HepG2 (cell line): ENCODE measurements around the gene KRI1. TPM values are rescaled to one million over a fixed set of nuclear protein-coding genes. Genes with fewer than 3 reads are reported as not detected.

Experiments used
- AHR ChIP-seq: IDR thresholded peaks from 2 replicates; pipeline ENCODE4 v1.6.1; 2018; ENCODE audit warnings: missing genetic modification reagents, missing compliant biosample characterization
- CC2D1A ChIP-seq: sonication (generic); formaldehyde crosslinking; IDR thresholded peaks from 2 replicates; pipeline ENCODE4 v1.8.1; 2023; ENCODE audit warnings: mild to moderate bottlenecking, missing genetic modification reagents
- CHD4 ChIP-seq: fragments of 200-600 bp; sonication (generic); IDR thresholded peaks from 2 replicates; pipeline ENCODE4 v1.7.0; 2017; ENCODE audit warnings: mild to moderate bottlenecking, low read length, borderline replicate concordance
- ELF4 ChIP-seq: sonication (generic); formaldehyde crosslinking; IDR thresholded peaks from 2 replicates; pipeline ENCODE4 v1.5.0; 2020; ENCODE audit warnings: missing genetic modification reagents, mild to moderate bottlenecking, moderate library complexity, borderline replicate concordance
- GLMP ChIP-seq: sonication (generic); formaldehyde crosslinking; IDR thresholded peaks from 2 replicates; pipeline ENCODE4 v1.9.0; 2021; ENCODE audit warnings: missing genetic modification reagents, mild to moderate bottlenecking, borderline replicate concordance
- MEIS2 ChIP-seq: sonication (generic); formaldehyde crosslinking; IDR thresholded peaks from 2 replicates; pipeline ENCODE4 v1.9.0; 2021; ENCODE audit warnings: mild to moderate bottlenecking, missing genetic modification reagents
- MXD4 ChIP-seq: IDR thresholded peaks from 2 replicates; pipeline ENCODE4 v1.6.1; 2016; ENCODE audit warnings: mild to moderate bottlenecking, missing biosample characterization, missing genetic modification reagents
- NFKB2 ChIP-seq: sonication (generic); formaldehyde crosslinking; IDR thresholded peaks from 2 replicates; pipeline ENCODE4 v1.4.0; 2020; ENCODE audit warnings: missing genetic modification reagents, borderline replicate concordance
- PATZ1 ChIP-seq: sonication (generic); formaldehyde crosslinking; IDR thresholded peaks from 2 replicates; pipeline ENCODE4 v1.4.0; 2020; ENCODE audit warnings: missing genetic modification reagents
- PHF5A ChIP-seq: IDR thresholded peaks from one replicate; pipeline ENCODE4 v1.6.1; 2018; ENCODE audit warnings: low read depth, missing genetic modification reagents; ENCODE audit not compliant: unreplicated experiment
- SMC3 ChIP-seq: IDR thresholded peaks from 2 replicates; pipeline ENCODE4 v1.6.1; 2011; ENCODE audit warnings: low read length, improper control_type of control experiment
- ZBTB34 ChIP-seq: sonication (generic); formaldehyde crosslinking; IDR thresholded peaks from 2 replicates; pipeline ENCODE4 v1.8.0; 2022; ENCODE audit warnings: mild to moderate bottlenecking, missing genetic modification reagents
- ZBTB49 ChIP-seq: sonication (generic); formaldehyde crosslinking; IDR thresholded peaks from 2 replicates; pipeline ENCODE4 v1.4.0; 2020; ENCODE audit warnings: missing genetic modification reagents, borderline replicate concordance
- ZNF20 ChIP-seq: sonication (generic); formaldehyde crosslinking; IDR thresholded peaks from 2 replicates; pipeline ENCODE4 v1.4.0; 2020; ENCODE audit warnings: mild to moderate bottlenecking, moderate library complexity, missing genetic modification reagents
- ZNF280B ChIP-seq: sonication (generic); formaldehyde crosslinking; IDR thresholded peaks from 2 replicates; pipeline ENCODE4 v1.5.0; 2020; ENCODE audit warnings: missing genetic modification reagents, mild to moderate bottlenecking, borderline replicate concordance
- ZNF597 ChIP-seq: sonication (generic); formaldehyde crosslinking; IDR thresholded peaks from 2 replicates; pipeline ENCODE4 v1.5.0; 2020; ENCODE audit warnings: missing genetic modification reagents
- ZNF768 ChIP-seq: sonication (generic); formaldehyde crosslinking; IDR thresholded peaks from 2 replicates; pipeline ENCODE4 v1.4.0; 2020; ENCODE audit warnings: missing genetic modification reagents
- ZNF773 ChIP-seq: sonication (generic); formaldehyde crosslinking; IDR thresholded peaks from 2 replicates; pipeline ENCODE4 v1.4.0; 2020; ENCODE audit warnings: missing genetic modification reagents, borderline replicate concordance
- polyA plus RNA-seq, 8 experiments: library from polyadenylated mRNA; depleted of rRNA in 3 of 8; stranded (reverse) in 7 of 8; unstranded in 1 of 8; fragments of >200 nt; fragmentation: Illumina TruSeq in 4 of 8; extraction: Trizol in 4 of 8; gene quantifications; 2 replicates each; pipeline versions ENCODE4 v1.2.1 to v1.2.3, GENCODE V29; 2011 to 2016; ENCODE audit warnings: low read depth in 4 of 8, missing spikeins in 1 of 8, mixed read lengths in 1 of 8; ENCODE audit not compliant: insufficient read depth in 1 of 8
- total RNA-seq, 5 experiments: library from RNA; depleted of rRNA; stranded (reverse); fragments of >200 nt; fragmentation: Illumina TruSeq; extraction: Trizol; gene quantifications; 2 replicates each; pipeline ENCODE4 v1.2.3, GENCODE V29; 2016; ENCODE audit warnings: low read depth in 1 of 5

KRI1 gene
- total and polyA plus RNA-seq, 2 of the 13 experiments (the other 11 are each of a cell fraction or from before 2014, with no cell fraction given): 9.1 to 11.7 TPM

- TF ChIP-seq PATZ1 (CRISPR knock-in tag): no peak; the same call in 1 of the 2 replicates
- TF ChIP-seq SMC3: no peak
- no peak for TF ChIP-seq ZNF20 (CRISPR knock-in tag)
- TF ChIP-seq PHF5A: no peak
- no peak for TF ChIP-seq ZBTB49 (CRISPR knock-in tag)
- no peak for TF ChIP-seq ZBTB34 (CRISPR knock-in tag)
- TF ChIP-seq ELF4: no peak
- no peak for TF ChIP-seq GLMP (CRISPR knock-in tag)
- TF ChIP-seq CHD4: no peak
- TF ChIP-seq MEIS2 (CRISPR knock-in tag): 0 out of 2 replicates have a peak, but pooled peaks have one; percentile 5
- no peak for TF ChIP-seq ZNF773
- no peak for TF ChIP-seq CC2D1A (CRISPR knock-in tag)
- TF ChIP-seq NFKB2: peak; percentile 2; the same call in 1 of the 2 replicates
- no peak for TF ChIP-seq AHR (CRISPR knock-in tag)
- peak; percentile 27; the same call in 1 of the 2 replicates for TF ChIP-seq ZNF768
- no peak for TF ChIP-seq MXD4 (CRISPR knock-in tag)
- no peak for TF ChIP-seq ZNF280B (CRISPR knock-in tag)
- no peak for TF ChIP-seq ZNF597 (CRISPR knock-in tag)
Measured at GRCh38 chr19:10568062-10568825, 2.4 kb upstream of the KRI1 start (continued).
